ENCODE data around the gene TRAPPC12.
"Not testable (repeated sequence)": the region's sequence is repeated elsewhere in the genome, so short reads cannot be mapped to it uniquely, and the experiment has no call there.

The TRAPPC12 gene

GRCh38 chr2:3491306-3491705 lies 111.8 kb downstream of the TRAPPC12 start:
- Mint-ChIP-seq H3K9me3 (ENCODE audit: low read depth) (no peaks in the 10 kb centered on the region), H3K4me1 (ENCODE audit: low read depth) (no peaks in the 10 kb centered on the region), H3K36me3 (no peaks in the 10 kb centered on the region), H3K27ac (no peak overlapping the region), H3K27me3 (no peaks in the 10 kb centered on the region), H3K4me3 (no peak overlapping the region)

GRCh38 chr2:3491716-3492474 lies 112.4 kb downstream of the TRAPPC12 start:
- Mint-ChIP-seq H3K27ac (no peak overlapping the region), H3K4me1 (ENCODE audit: low read depth) (no peaks in the 10 kb centered on the region), H3K36me3 (peaks cover 2% of the 10 kb centered on the region), H3K9me3 (ENCODE audit: low read depth) (no peaks in the 10 kb centered on the region), H3K27me3 (no peaks in the 10 kb centered on the region), H3K4me3 (no peak overlapping the region)

- H3K27ac Mint-ChIP-seq; H3K4me3 Mint-ChIP-seq; H3K36me3 Mint-ChIP-seq; H3K4me1 Mint-ChIP-seq (ENCODE audit: low read depth); H3K9me3 Mint-ChIP-seq (ENCODE audit: low read depth); H3K27me3 Mint-ChIP-seq: not testable (repeated sequence)
These were observed 112.9 kb downstream of the TRAPPC12 start for GRCh38 chr2:3492475-3492787.

GRCh38 chr2:3492951-3493614 lies 113.6 kb downstream of the TRAPPC12 start:
- Mint-ChIP-seq H3K27me3 (no peaks in the 10 kb centered on the region), H3K4me1 (ENCODE audit: low read depth) (no peaks in the 10 kb centered on the region), H3K4me3 (no peak overlapping the region), H3K27ac (no peak overlapping the region), H3K36me3 (peaks cover 4% of the 10 kb centered on the region), H3K9me3 (ENCODE audit: low read depth) (no peaks in the 10 kb centered on the region)

- Mint-ChIP-seq H3K9me3 (ENCODE audit: low read depth) (no peaks in the 10 kb centered on the region), H3K4me3 (no peak overlapping the region), H3K4me1 (ENCODE audit: low read depth) (no peaks in the 10 kb centered on the region), H3K36me3 (peaks cover 5% of the 10 kb centered on the region), H3K27ac (no peak overlapping the region), H3K27me3 (no peaks in the 10 kb centered on the region)
These were observed 114.1 kb downstream of the TRAPPC12 start for GRCh38 chr2:3493615-3494007.

GRCh38 chr2:3494984-3495666 lies 115.6 kb downstream of the TRAPPC12 start:
- H3K4me1 Mint-ChIP-seq (ENCODE audit: low read depth), result no peaks in the 10 kb centered on the region
- H3K36me3 Mint-ChIP-seq, result peaks cover 11% of the 10 kb centered on the region
- no peaks in the 10 kb centered on the region for H3K27me3 Mint-ChIP-seq
- no peak overlapping the region for H3K4me3 Mint-ChIP-seq
- no peaks in the 10 kb centered on the region for H3K9me3 Mint-ChIP-seq (ENCODE audit: low read depth)
- H3K27ac Mint-ChIP-seq, result no peak overlapping the region

- not testable (repeated sequence) for H3K27ac Mint-ChIP-seq; H3K4me1 Mint-ChIP-seq (ENCODE audit: low read depth); H3K27me3 Mint-ChIP-seq; H3K4me3 Mint-ChIP-seq; H3K9me3 Mint-ChIP-seq (ENCODE audit: low read depth)
- peaks cover 11% of the 10 kb centered on the region for H3K36me3 Mint-ChIP-seq
These were observed 117.2 kb downstream of the TRAPPC12 start for GRCh38 chr2:3496708-3497080.

- Mint-ChIP-seq H3K27ac (no peak overlapping the region), H3K27me3 (no peaks in the 10 kb centered on the region), H3K9me3 (ENCODE audit: low read depth) (no peaks in the 10 kb centered on the region), H3K4me3 (no peak overlapping the region), H3K4me1 (ENCODE audit: low read depth) (no peaks in the 10 kb centered on the region), H3K36me3 (peaks cover 18% of the 10 kb centered on the region)
These were observed 119.4 kb downstream of the TRAPPC12 start for GRCh38 chr2:3498783-3499394.

GRCh38 chr2:3500326-3500899 lies 120.9 kb downstream of the TRAPPC12 start:
- peaks cover 24% of the 10 kb centered on the region for H3K36me3 Mint-ChIP-seq
- H3K27me3 Mint-ChIP-seq, result no peaks in the 10 kb centered on the region
- H3K27ac Mint-ChIP-seq, result no peak overlapping the region
- H3K9me3 Mint-ChIP-seq (ENCODE audit: low read depth), result no peaks in the 10 kb centered on the region
- H3K4me1 Mint-ChIP-seq (ENCODE audit: low read depth), result no peaks in the 10 kb centered on the region
- H3K4me3 Mint-ChIP-seq, result no peak overlapping the region

GRCh38 chr2:3503046-3503445 lies 123.6 kb downstream of the TRAPPC12 start:
- H3K27ac Mint-ChIP-seq, result no peak overlapping the region
- H3K9me3 Mint-ChIP-seq (ENCODE audit: low read depth), result no peaks in the 10 kb centered on the region
- peaks cover 34% of the 10 kb centered on the region for H3K36me3 Mint-ChIP-seq
- no peaks in the 10 kb centered on the region for H3K4me1 Mint-ChIP-seq (ENCODE audit: low read depth)
- H3K4me3 Mint-ChIP-seq, result no peak overlapping the region
- H3K27me3 Mint-ChIP-seq, result no peaks in the 10 kb centered on the region

GRCh38 chr2:3503483-3503882 lies 124.0 kb downstream of the TRAPPC12 start:
- Mint-ChIP-seq H3K4me3 (no peak overlapping the region), H3K27ac (no peak overlapping the region), H3K4me1 (ENCODE audit: low read depth) (no peaks in the 10 kb centered on the region), H3K9me3 (ENCODE audit: low read depth) (peaks cover 3% of the 10 kb centered on the region), H3K27me3 (no peaks in the 10 kb centered on the region), H3K36me3 (peaks cover 36% of the 10 kb centered on the region)

GRCh38 chr2:3504741-3505140 lies 125.2 kb downstream of the TRAPPC12 start:
- H3K27me3 Mint-ChIP-seq, result no peaks in the 10 kb centered on the region
- no peak overlapping the region for H3K27ac Mint-ChIP-seq
- no peak overlapping the region for H3K4me3 Mint-ChIP-seq
- peaks cover 36% of the 10 kb centered on the region for H3K36me3 Mint-ChIP-seq
- peaks cover 5% of the 10 kb centered on the region for H3K9me3 Mint-ChIP-seq (ENCODE audit: low read depth)
- no peaks in the 10 kb centered on the region for H3K4me1 Mint-ChIP-seq (ENCODE audit: low read depth)

GRCh38 chr2:3505771-3506170 lies 126.3 kb downstream of the TRAPPC12 start:
- no peaks in the 10 kb centered on the region for H3K4me1 Mint-ChIP-seq (ENCODE audit: low read depth)
- no peak overlapping the region for H3K27ac Mint-ChIP-seq
- no peak overlapping the region for H3K4me3 Mint-ChIP-seq
- H3K9me3 Mint-ChIP-seq (ENCODE audit: low read depth), result peaks cover 5% of the 10 kb centered on the region
- peaks cover 39% of the 10 kb centered on the region for H3K36me3 Mint-ChIP-seq
- no peaks in the 10 kb centered on the region for H3K27me3 Mint-ChIP-seq

- H3K4me1 Mint-ChIP-seq (ENCODE audit: low read depth), result no peaks in the 10 kb centered on the region
- peaks cover 15% of the 10 kb centered on the region for H3K9me3 Mint-ChIP-seq (ENCODE audit: low read depth)
- H3K27ac Mint-ChIP-seq, result no peak overlapping the region
- peaks cover 54% of the 10 kb centered on the region for H3K36me3 Mint-ChIP-seq
- H3K27me3 Mint-ChIP-seq, result no peaks in the 10 kb centered on the region
- H3K4me3 Mint-ChIP-seq, result no peak overlapping the region
These were observed 132.6 kb downstream of the TRAPPC12 start for GRCh38 chr2:3512086-3512485.
